A673 (cell line): ENCODE data around the gene RRAGD.

Experiments used
- CTCF ChIP-seq: fragments of 300-800, 200-600 bp; sonication (generic); conservative IDR thresholded peaks from 2 replicates; pipeline ENCODE4 v1.5.1; 2017; ENCODE audit warnings: low read depth, mild to moderate bottlenecking, antibody characterized with exemption, low read length, moderate library complexity, mixed read lengths
- EZH2 ChIP-seq: fragments of 200-600 bp; sonication (generic); IDR thresholded peaks from 2 replicates; pipeline ENCODE4 v1.6.1; 2017; ENCODE audit warnings: borderline replicate concordance, low read depth, mild to moderate bottlenecking, mixed read lengths, antibody characterized with exemption, low read length; ENCODE audit not compliant: poor library complexity, severe bottlenecking

GRCh38 chr6:89454300-89454699, 42.2 kb upstream of the RRAGD start:
- no peak for TF ChIP-seq CTCF
- no peak for TF ChIP-seq EZH2
